ENCODE data around the gene SMAP2. TPM values are rescaled to one million over a fixed set of nuclear protein-coding genes. Genes with fewer than 3 reads are reported as not detected.
A peak's percentile ranks its signal among the peaks of the same experiment; 100 is the strongest.

The SMAP2 gene
- polyA plus RNA-seq, 3 donors = 20.3 to 25.2 (median 25.2) TPM

DNA sequence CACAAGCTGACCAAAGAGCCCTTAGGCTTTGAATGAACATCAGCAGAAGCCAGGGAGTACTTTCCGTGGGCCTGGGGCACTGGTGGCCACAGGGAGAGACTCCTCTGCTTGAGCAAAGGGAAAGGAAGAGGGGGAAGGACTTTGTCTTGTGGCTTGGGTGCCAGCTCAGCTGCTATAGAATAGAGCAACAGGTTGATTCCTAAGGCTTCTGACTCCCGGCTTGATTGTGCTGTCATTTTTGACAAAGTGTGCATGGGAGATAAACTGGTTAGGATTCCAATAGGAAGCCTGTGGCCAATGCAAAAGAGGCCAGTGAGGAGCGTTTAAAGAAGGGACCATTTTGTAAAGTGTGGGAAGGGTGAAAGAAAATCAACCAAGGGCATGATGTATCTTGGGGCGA, 11.9 kb upstream of the SMAP2 start:
- no peak for DNase-seq (ENCODE audit: extremely low read depth in 1 of 11, low read depth in 9 of 11, low spot score in 4 of 11)

DNA sequence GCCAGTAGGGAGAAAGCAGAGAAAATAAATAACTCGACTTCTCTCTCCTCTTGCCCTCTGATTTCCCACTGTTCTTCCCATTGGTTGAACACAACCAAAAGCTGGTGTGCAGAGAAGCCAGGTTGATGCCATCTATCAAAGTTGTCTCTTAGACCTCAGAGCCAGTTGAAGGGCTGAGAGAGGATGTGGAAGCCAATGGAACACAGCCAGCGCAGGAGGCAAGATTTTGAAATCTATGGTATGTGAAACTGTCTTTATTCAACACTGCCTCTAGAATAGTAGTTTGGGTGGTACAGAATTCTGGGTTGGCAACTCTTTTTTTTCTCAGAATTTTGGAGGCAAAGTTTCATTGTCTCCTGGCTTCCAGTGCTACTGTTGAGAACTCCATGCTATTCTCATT, 11.3 kb upstream of the SMAP2 start:
- no peak for DNase-seq (ENCODE audit: extremely low read depth in 1 of 11, low read depth in 9 of 11, low spot score in 4 of 11)

DNA sequence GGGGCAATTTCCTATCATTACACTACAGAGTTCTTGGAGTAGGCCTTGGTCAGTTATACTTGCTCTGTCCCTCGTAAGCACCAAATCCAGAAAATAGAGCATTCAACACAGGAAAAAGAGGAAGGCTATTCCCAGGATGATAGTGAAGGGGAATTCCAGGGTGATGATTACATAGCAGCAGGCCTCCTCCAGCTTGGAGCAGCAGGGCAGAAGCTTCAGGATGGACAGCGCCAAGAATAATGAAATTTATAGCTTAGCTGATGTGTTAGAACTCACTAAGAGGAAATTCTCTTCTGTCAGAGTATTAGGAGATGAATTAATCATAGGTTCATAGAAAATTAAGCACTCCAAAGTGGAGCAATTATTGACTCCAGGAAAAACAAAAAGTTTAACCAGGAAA, 10.8 kb upstream of the SMAP2 start:
- DNase-seq (ENCODE audit: extremely low read depth in 1 of 11, low read depth in 9 of 11, low spot score in 4 of 11) = no peak

DNA sequence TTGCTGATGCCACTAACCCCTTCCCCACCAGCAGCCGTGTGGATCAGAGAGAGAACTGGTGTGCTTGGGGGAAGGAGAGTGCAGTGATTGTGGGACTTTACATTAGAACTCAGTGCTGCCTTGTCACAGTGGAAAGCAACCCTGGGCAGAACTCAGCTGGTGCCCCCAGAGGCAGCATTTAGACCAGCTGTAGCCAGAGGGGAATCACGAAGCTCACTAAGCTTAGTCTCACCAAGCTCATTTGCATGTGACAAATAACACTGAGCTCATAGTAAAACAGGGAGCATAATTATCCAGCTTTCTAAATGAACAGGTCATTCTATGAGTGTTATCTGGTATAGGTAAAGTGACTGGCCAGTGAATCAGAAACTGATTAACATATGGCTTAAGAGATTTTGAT, 9.8 kb upstream of the SMAP2 start:
- DNase-seq (ENCODE audit: extremely low read depth in 1 of 11, low read depth in 9 of 11, low spot score in 4 of 11) = no peak

DNA sequence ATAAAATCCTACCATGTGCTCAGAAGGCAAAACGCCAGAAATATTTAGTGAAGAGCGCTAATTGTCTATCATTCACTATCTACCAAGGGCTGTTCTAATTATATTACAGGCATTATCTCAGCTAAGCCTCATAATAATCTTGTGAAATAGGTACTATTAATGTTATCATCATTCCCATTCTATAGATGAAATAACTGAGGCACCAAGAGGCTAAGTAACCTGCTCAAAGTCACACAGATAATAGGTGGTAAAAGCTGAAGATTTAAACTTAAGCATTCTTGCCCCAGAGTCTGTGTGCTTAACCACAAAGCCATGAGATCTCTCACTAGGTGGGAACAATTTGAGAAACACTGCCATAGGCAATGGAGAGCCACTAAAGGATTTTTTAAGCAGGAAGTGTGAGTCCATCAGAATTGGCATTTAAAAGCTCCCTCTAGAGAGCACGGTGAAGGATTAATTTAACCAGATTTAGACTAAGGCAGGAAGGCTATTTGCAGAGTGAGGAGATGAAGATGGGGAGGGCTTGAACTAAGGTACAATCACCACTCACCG, 1.7 kb upstream of the SMAP2 start:
- no peak for DNase-seq (ENCODE audit: extremely low read depth in 1 of 11, low read depth in 9 of 11, low spot score in 4 of 11)

DNA sequence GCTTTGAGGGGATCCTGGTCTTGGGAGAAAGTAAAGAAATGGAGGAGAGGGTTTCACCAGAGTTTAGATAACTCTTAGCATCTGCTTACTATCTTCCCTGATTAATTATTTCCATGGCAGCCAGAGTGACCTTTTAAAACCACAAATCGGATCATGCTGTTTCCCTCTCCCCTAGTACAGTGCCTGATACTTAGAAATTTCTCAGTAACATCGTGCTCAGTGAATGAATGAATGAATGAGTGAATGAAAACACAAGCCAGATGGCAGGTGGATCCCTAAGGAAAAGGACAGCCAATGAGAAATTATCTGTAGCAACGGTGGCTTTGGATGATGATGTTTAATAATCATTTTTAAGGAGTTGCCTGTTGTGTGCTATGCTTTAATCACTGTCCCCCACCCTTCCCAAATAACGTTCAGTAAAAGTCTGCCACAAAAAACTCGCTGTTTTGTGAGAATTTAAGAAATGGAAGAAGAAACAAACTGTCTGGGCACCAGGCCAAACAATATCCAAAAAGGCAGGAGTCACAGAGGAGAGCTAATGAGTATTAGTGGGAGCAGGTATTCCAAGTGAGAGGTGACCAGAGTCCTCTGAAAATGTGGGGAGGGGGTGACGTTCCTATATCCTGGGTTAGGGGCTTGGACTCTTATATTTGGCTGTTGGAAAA, 737 bp upstream of the SMAP2 start:
- DNase-seq (ENCODE audit: extremely low read depth in 1 of 11, low read depth in 9 of 11, low spot score in 4 of 11) = no peak

DNA sequence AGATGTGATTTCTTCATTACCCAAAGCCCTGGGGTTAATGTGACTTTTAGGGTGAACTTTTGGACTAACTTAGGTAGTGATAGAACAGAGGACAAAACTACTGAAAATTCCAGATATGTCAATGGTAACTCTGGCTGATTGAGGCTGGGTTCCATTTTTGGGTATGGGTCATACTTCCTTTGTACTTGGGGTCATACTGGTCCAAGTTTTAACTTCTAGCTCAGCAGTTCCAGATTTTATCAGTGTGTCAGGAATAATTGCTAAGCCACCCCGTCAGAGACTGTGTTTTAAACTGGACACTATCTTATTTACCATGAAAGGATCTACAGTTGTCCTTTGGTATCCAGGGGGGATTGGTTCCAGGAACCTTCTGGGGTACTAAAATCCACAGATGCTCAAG, 4.0 kb downstream of the SMAP2 start:
- no peak for DNase-seq (ENCODE audit: extremely low read depth in 1 of 11, low read depth in 9 of 11, low spot score in 4 of 11)

DNA sequence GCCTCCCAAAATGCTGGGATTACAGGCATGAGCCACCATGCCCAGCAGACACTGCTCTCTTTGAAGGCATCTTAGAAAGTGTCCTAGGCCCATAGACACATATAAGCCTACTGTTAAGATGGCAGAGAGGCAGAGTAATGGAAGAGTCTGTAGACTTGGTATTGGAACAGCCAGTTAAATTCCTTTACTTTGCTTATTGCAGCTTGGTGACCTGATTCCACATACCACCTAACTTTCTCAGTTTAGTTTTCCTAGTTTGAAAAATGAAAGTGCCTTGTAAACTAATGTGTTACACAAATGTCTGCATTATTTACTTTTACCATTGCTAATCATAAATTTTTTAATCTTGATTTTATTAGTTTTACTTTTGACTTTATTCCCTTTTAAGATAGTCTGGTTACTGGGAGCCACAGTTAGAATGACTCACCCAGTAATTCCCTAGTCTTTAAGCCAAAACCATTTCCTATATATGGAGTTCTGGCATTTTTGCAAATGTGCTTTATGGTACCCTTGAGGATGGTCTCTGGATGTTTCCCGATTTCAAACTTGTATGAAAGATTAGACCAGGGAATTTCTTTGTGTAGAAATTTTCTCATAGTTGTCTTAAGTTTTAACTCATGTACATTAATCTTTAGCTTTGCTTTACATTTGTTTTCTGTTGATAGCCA, 6.4 kb downstream of the SMAP2 start:
- peak in 2 of 11 donors; percentile 41 to 50 for DNase-seq (ENCODE audit: extremely low read depth in 1 of 11, low read depth in 9 of 11, low spot score in 4 of 11)

DNA sequence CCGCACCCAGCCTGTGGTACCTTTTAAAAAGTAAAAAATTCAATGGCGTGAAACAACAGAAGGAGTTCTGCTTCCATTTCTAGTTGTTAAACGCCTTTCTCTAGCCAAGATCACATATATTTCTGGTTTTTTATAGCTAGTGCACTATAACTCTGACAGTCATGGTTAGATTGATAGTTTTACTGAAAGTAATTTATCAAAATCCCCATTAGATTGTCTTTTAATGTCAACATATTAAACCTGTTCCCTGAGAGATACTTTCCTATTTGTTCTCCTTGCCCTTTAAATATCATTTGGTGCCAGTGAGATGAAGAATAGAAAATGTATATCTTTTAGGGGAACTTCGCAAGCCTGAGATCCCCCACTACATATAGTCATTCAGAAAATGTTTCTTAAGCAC, 7.3 kb downstream of the SMAP2 start:
- DNase-seq (ENCODE audit: extremely low read depth in 1 of 11, low read depth in 9 of 11, low spot score in 4 of 11) = no peak

DNA sequence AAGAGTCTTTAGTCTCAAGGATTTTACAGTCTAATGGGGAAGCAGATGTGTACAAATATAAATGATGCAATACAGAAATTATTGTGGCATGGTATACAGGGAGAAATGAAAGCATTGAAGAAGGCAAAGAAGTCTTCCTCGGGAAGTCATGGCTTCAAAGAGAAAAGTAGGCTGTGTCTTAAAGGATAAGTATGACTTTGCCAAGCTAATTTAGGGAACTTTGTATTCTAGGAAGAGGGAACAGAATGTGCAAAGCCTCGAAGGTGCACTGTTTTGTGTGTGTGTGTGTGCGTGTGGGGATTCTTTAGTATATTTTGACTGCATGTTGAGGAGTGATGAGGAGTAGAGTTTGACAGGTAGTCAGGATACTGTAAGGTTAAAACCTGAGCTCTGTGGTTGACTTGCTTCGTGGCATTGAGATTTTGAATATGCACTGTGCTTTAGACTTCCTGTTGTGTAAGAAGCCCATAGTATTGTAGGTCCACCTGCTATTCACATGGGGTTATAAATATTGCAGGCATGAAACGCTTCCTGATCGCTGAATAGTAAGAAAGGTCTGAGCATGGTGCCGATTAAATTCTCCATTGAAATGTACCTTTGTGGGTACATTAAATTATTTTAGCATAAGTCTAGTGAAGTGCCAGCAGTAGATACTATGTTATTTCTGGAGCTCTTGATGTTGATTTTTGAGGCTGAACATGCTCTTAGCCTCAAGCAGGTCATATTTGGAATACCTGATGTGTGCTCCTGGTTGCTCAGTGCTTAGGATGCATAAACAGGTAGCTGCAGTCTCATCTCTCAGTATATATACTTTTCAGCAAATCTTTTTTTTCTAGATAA, 8.0 kb downstream of the SMAP2 start:
- no peak for DNase-seq (ENCODE audit: extremely low read depth in 1 of 11, low read depth in 9 of 11, low spot score in 4 of 11)

DNA sequence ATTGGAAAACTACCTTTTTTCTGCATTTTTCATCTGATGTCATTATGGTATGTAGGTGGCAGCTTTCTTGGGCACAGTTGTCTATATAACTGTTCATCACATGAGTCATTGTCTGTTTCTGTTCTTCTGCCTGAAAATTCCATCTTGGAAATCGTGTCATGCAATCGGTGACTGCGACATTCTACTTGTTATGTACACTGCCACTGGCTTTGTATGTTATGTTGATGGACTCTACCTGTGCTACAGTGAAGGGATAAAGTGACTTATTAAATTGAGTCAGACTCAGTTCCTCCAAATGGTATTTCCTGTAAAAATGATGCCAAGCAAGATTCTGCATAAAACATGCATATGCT, 8.6 kb downstream of the SMAP2 start:
- no peak for DNase-seq (ENCODE audit: extremely low read depth in 1 of 11, low read depth in 9 of 11, low spot score in 4 of 11)

DNA sequence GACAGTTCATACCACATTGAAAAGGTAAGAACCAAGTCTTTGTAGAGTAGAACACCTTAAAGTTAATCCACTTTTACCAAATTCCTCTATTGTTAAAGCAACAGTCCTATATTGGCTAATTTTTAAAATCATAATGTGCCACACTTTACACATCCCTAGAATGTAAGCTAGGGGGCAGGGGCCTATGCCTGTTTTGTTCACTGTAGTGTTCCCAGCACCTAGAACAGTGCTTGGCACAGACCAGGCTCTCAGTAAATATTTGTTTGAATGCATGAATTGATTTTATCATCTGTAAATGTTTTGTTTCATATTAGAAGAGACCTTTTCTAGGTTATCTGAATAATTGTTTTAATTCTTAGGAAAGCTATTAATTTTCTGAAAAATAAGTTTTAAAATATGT, 9.1 kb downstream of the SMAP2 start:
- DNase-seq (ENCODE audit: extremely low read depth in 1 of 11, low read depth in 9 of 11, low spot score in 4 of 11) = no peak

DNA sequence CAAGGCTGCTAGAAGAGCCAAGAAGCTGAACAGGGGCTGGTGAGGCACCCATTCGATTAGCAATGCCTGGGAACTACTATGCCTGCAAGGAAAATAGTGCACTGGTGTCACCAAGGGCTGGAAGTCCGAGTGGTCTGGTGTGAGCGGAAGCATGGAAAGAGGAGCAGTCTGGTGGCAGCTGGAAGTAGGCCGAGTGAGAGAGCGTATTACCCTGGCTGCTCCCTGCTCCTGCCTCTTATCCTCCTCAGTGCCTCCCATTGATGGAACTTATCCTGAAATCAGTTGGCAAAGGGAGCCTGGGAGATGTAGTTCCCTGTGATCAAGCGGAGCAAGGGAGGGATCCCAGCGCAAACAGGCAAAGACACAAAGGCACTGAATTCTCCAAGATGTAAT, 9.6 kb downstream of the SMAP2 start:
- no peak for DNase-seq (ENCODE audit: extremely low read depth in 1 of 11, low read depth in 9 of 11, low spot score in 4 of 11)

DNA sequence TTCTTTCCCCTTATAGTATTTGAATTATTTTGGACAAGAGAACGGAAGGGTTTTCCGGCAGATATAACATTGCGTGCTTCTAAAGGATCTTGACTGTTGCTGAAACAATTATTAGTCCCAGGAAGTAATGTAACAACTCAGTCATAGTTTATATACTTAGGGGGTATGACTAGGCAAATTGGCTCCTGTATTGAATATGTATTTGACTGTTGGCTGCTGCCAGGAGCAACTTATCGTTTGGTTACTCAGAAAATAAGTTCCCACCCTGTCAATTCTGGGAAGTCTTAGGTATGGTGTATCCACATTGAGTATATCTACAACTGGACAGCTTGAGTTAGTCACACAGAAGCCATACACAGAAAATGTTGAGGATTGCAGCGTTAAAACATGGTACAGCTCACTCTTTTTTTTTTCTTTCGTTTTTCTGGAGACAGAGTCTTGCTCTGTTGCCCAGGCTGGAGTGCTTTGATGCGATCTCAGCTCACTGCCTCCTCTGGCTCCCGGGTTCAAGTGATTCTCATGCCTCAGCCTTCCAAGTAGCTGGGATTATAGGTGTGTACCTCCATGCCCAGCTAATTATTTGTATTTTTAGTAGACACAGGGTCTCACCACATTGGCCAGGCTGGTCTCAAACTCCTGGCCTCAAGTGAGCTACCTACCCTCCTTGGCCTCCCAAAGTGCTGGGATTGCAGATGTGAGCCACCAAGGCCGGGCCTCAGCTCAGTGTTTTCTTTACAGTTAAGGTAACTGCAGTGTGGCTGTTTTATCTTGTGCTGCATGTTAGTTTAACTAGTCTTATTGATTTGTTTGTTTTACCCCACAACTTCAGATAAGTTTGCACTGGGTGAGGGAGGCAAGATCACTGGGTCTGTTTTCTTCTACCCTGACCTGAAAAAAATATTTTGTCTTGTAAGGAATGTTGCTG, 10.2 kb downstream of the SMAP2 start:
- DNase-seq (ENCODE audit: extremely low read depth in 1 of 11, low read depth in 9 of 11, low spot score in 4 of 11) = no peak

DNA sequence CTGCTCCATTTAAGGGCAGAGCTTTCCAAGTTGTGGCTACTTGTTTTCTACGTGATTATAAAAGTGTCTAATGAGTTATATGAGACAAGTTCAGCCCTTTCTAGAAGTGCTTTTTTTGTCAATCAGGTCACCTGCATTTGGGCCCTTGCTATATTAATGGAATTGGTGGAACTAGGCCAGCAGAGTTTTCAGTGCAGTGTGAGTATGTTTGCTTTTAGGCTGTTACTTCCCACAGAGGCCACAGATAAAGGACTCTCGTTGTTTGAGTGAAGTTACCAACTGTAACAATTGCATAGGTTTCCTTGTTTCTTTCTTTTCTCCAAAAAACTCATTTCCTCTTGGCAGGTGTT, 10.9 kb downstream of the SMAP2 start:
- no peak for DNase-seq (ENCODE audit: extremely low read depth in 1 of 11, low read depth in 9 of 11, low spot score in 4 of 11)

DNA sequence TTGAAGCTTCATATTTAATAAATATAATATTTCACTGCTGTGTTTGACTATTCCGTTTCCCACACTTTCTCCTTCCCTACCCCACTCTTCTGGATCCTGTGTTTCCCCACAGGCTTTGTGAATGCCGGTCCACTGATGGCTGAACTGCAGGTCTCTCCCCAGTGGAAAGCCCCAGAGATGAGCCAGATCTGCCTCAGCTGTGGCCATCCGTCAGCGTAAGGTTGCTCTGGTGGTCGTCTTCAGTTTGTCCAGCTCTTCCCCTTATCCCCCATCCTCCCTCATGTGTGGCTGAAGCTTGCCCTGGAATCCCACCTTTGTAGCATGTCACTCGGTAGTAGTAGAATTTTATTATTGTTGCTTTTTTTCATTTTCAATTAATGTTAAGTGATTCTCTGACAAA, 11.4 kb downstream of the SMAP2 start:
- DNase-seq (ENCODE audit: extremely low read depth in 1 of 11, low read depth in 9 of 11, low spot score in 4 of 11) = no peak

DNA sequence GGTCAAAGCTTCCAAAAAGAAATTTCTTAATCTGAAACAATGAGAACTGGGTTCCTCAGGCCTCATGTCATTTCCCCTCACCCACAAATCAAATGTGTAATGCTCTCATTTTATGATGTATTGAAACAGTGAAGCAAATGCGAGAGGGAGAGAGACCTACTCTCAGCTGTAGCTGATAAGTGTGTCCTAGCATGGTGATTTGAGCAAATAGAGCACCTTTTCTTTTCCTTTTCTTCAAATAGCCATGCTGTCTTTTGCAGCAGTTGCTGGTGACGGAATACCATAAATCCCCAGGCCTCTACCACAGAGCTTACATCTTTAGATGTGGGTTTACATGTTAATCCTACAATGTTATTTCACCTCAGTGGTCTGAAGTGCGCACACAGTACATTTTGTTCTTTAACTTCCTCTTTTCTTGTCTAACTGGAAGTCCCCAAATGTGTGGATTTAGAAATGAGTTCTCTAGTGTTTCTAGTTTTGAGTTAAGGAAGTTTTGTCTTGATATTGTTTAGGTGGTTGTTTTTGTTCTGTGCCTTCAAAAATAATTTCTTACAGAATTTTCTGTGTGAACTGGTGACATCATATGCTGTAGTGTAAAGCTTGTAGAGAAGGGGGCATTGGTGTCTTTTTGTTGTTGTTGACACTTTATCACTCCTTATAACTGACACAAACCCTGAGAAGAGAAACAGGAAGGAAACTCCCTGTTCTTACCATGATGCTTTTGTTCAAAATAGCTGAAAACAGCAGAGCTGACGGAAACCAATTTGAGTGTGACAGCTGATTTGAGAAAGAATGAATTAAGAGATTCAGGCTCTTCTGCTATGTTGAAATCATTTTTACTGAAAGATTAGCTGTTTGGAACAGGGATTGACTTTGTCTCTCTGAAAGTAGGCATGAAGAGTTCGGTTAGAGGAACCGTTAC, 12.2 kb downstream of the SMAP2 start:
- no peak for DNase-seq (ENCODE audit: extremely low read depth in 1 of 11, low read depth in 9 of 11, low spot score in 4 of 11)

DNA sequence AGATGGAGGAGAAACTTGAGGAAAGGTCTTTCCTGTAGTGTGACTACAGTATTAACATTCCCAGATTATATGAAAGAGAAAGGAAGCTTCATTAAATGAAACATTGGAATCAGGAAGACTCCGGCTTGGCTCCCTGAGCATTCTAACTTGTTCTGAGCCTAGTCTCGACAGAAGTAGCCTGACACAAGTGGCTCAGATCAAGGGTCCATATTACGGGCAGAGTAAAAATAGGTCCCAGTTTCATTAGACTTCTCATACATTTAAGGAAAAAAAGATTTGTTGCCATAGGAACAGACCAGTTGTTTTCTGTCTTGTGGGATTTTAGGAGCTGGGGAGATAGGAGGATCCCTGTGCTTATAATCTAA, 12.8 kb downstream of the SMAP2 start:
- no peak for DNase-seq (ENCODE audit: extremely low read depth in 1 of 11, low read depth in 9 of 11, low spot score in 4 of 11)
